HG03432 (cell line): ENCODE data around the gene VSIG1.

Experiments used
- ATAC-seq: cut with Tn5 transposase; IDR thresholded peaks from one replicate; pipeline ENCODE4 v1.9.1; 2021; ENCODE audit warnings: mild to moderate bottlenecking, moderate library complexity; ENCODE audit not compliant: unreplicated experiment

The VSIG1 gene

GRCh38 chrX:108064001-108064400 is 19.1 kb downstream of the VSIG1 start:
- ATAC-seq, result peak; percentile 48

GRCh38 chrX:108064613-108065012 is 19.7 kb downstream of the VSIG1 start:
- peak; percentile 61 for ATAC-seq

- no peak for ATAC-seq
Observed at GRCh38 chrX:108068121-108068520, 23.3 kb downstream of the VSIG1 start.

- no peak for ATAC-seq
Observed at GRCh38 chrX:108070891-108071290, 26.0 kb downstream of the VSIG1 start.

GRCh38 chrX:108071578-108071977 is 26.7 kb downstream of the VSIG1 start:
- ATAC-seq, result no peak

GRCh38 chrX:108072746-108073145 is 27.9 kb downstream of the VSIG1 start:
- ATAC-seq, result no peak

GRCh38 chrX:108081110-108081509 is 36.2 kb downstream of the VSIG1 start:
- ATAC-seq, result no peak

GRCh38 chrX:108087792-108088191 is 42.9 kb downstream of the VSIG1 start:
- no peak for ATAC-seq

GRCh38 chrX:108088511-108088910 is 43.6 kb downstream of the VSIG1 start:
- ATAC-seq, result no peak

- peak; percentile 1 for ATAC-seq
Observed at GRCh38 chrX:108090491-108091263, 45.8 kb downstream of the VSIG1 start.

- peak; percentile 97 for ATAC-seq
Observed at GRCh38 chrX:108091264-108091877, 46.5 kb downstream of the VSIG1 start, which contains the start of the genes ATG4A and PSMD10. Gene ATG4A (plus strand): TSS chrX:108091778. CDS start chrX:108091827, 49 bp downstream. Gene PSMD10 (minus strand): TSS chrX:108091542. CDS start chrX:108091520, 22 bp downstream.

- peak; percentile 50 for ATAC-seq
Observed at GRCh38 chrX:108091878-108092291, 47.0 kb downstream of the VSIG1 start.

- ATAC-seq, result no peak
Observed at GRCh38 chrX:108097380-108097779, 52.5 kb downstream of the VSIG1 start.

- no peak for ATAC-seq
Observed at GRCh38 chrX:108105473-108105872, 60.6 kb downstream of the VSIG1 start.

GRCh38 chrX:108114541-108114940 is 69.7 kb downstream of the VSIG1 start:
- ATAC-seq, result no peak

- no peak for ATAC-seq
Observed at GRCh38 chrX:108117988-108118387, 73.1 kb downstream of the VSIG1 start.

- no peak for ATAC-seq
Observed at GRCh38 chrX:108121291-108121690, 76.4 kb downstream of the VSIG1 start.

GRCh38 chrX:108122748-108123147 is 77.9 kb downstream of the VSIG1 start:
- ATAC-seq, result no peak

GRCh38 chrX:108123591-108124366 is 78.9 kb downstream of the VSIG1 start:
- no peak for ATAC-seq

GRCh38 chrX:108126661-108127060 is 81.8 kb downstream of the VSIG1 start:
- no peak for ATAC-seq

- no peak for ATAC-seq
Observed at GRCh38 chrX:108127152-108127551, 82.3 kb downstream of the VSIG1 start.
